ENCODE data around the gene RNF166. TPM values are rescaled to one million over a fixed set of nuclear protein-coding genes. Genes with fewer than 3 reads are reported as not detected.

The RNF166 gene
- total RNA-seq, 1 experiment from 2014 or later: 19.8 TPM

DNA sequence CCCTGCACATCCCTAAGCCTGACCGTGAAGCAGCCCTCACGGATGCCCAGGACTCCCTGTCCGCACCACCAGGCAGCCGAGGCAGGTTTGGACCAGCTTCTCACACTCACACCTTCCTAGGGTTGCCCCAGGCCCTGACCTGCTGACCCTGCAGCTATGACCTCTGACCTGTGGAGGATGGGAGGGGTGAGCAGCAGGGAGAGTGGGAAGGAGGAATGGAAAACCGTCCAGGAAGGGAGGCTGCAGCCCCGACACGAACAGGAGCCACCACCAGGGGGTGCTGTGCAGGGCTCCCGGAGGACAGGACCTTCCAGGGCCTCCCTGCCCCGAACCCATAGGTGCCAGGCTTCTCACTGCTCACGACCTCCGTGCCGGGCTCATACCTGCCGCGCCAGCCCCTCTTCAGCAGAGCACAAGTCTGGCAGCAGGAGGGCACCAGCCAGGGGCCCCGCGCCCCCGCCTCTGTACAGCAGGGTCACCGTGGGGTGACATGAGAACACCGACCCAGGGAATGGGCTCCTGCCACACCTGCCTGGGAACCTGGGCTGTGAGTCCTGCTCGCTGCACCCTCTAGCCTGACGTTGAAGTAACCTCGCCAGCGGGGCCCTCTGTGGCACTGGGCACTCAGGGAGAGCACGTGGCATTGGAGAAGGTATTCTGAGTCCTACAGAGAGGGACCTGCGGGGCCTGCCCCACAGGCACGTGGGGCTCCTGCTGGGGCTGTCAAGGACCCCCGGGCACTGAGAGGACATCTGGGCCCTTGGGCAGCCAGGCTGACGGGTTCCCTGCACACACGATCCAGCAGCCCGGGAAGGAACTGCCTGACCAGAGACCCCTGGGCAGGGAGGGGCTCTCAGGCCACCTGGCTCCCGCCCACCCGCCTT, 37.7 kb upstream of the RNF166 start:
- in situ Hi-C loops (cut with HindIII; ENCODE audit: low pct_unique_long_range_greater_than_20kb, low sequenced_read_pairs): no loop called here

DNA sequence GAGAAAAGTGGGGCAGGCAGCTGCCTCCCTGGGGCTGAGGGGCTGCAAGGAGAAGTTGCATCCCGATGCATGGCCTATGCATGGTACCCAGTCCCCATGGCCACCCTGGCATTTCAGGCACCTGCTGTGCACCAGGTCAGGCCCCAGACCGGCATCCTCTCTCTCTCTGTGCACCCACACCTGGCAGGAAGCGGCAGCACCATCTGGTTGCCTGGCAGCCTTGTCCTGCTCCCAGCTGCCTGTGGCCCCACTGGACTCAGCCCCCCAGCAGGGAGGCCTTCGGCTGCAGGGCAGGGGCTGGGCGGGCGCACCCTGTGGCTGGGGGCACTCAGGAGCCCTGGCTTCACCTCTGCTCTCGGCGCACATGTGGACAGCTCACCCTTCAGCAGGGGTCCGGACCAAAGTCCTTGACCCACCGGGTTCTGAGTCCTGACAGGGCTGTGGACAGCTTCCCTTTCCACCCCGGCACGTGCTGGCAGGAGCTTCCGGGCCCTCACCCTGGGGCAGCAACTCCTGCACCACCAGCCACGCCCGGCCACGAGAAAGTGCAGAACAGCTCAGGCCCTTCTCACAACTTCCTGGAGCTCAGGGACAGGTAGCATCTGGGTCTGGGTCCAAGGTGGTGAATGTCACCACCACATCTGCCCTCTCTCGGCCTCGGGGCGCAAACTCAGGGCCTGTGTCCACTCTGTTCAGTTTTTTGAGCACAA, 36.8 kb upstream of the RNF166 start:
- no peak overlapping the region for H3K4me3 ChIP-seq (ENCODE audit: low read depth in 2 of 2, low read length in 2 of 2)
- H3K9me3 ChIP-seq (ENCODE audit: control insufficient read depth, insufficient read depth, low read depth, low read length): no peaks in the 10 kb centered on the region
- intact Hi-C loops (cut with micrococcal nuclease; ENCODE audit: unreplicated experiment): no loop called here
- no peaks in the 10 kb centered on the region; the same call in 1 of the 2 replicates for H3K36me3 ChIP-seq (ENCODE audit: control insufficient read depth, insufficient read depth, low read length)
- TF ChIP-seq, protein P1, sequence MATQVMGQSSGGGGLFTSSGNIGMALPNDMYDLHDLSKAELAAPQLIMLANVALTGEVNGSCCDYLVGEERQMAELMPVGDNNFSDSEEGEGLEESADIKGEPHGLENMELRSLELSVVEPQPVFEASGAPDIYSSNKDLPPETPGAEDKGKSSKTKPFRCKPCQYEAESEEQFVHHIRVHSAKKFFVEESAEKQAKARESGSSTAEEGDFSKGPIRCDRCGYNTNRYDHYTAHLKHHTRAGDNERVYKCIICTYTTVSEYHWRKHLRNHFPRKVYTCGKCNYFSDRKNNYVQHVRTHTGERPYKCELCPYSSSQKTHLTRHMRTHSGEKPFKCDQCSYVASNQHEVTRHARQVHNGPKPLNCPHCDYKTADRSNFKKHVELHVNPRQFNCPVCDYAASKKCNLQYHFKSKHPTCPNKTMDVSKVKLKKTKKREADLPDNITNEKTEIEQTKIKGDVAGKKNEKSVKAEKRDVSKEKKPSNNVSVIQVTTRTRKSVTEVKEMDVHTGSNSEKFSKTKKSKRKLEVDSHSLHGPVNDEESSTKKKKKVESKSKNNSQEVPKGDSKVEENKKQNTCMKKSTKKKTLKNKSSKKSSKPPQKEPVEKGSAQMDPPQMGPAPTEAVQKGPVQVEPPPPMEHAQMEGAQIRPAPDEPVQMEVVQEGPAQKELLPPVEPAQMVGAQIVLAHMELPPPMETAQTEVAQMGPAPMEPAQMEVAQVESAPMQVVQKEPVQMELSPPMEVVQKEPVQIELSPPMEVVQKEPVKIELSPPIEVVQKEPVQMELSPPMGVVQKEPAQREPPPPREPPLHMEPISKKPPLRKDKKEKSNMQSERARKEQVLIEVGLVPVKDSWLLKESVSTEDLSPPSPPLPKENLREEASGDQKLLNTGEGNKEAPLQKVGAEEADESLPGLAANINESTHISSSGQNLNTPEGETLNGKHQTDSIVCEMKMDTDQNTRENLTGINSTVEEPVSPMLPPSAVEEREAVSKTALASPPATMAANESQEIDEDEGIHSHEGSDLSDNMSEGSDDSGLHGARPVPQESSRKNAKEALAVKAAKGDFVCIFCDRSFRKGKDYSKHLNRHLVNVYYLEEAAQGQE (IDR thresholded peaks at IDR 0.05; ENCODE audit: insufficient read depth in 1 of 2, low read depth in 2 of 2, low read length in 1 of 2): no peak
- TF ChIP-seq TCF7L2 (IDR thresholded peaks at IDR 0.05; ENCODE audit: low read depth, low read length) (no peak), POLR2AphosphoS5 (IDR thresholded peaks at IDR 0.05; ENCODE audit: low read depth, low read length) (no peak), SIN3A (IDR thresholded peaks at IDR 0.05; ENCODE audit: borderline replicate concordance, insufficient read depth, low read depth, low read length) (no peak)
- TF ChIP-seq, protein P2, sequence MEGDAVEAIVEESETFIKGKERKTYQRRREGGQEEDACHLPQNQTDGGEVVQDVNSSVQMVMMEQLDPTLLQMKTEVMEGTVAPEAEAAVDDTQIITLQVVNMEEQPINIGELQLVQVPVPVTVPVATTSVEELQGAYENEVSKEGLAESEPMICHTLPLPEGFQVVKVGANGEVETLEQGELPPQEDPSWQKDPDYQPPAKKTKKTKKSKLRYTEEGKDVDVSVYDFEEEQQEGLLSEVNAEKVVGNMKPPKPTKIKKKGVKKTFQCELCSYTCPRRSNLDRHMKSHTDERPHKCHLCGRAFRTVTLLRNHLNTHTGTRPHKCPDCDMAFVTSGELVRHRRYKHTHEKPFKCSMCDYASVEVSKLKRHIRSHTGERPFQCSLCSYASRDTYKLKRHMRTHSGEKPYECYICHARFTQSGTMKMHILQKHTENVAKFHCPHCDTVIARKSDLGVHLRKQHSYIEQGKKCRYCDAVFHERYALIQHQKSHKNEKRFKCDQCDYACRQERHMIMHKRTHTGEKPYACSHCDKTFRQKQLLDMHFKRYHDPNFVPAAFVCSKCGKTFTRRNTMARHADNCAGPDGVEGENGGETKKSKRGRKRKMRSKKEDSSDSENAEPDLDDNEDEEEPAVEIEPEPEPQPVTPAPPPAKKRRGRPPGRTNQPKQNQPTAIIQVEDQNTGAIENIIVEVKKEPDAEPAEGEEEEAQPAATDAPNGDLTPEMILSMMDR (IDR thresholded peaks at IDR 0.05): no peak
- no peak for DNase-seq (ENCODE audit: low read depth, low spot score)
- in situ Hi-C loops (cut with HindIII; ENCODE audit: low pct_unique_long_range_greater_than_20kb, low sequenced_read_pairs): no loop called here
- no peaks in the 10 kb centered on the region; the same call in 1 of the 2 replicates for H3K4me1 ChIP-seq (ENCODE audit: control insufficient read depth, insufficient read depth, low read length)
- H3K27ac ChIP-seq (ENCODE audit: low read length): no peak overlapping the region
- no peaks in the 10 kb centered on the region for H3K27me3 ChIP-seq (ENCODE audit: control insufficient read depth, insufficient read depth, low read length)
- no TSS peak for BruUV-seq (replicated peaks)
- no peak for ATAC-seq
- ChIA-PET CTCF (no interaction called here), POLR2A (no interaction called here)

More for the DNA sequence above, 37.7 kb upstream of the RNF166 start:
- Histone ChIP-seq H3K4me3 (ENCODE audit: low read depth in 2 of 2, low read length in 2 of 2) (no peak overlapping the region), H3K27ac (ENCODE audit: low read length) (peak overlapping the region; percentile 4; the same call in 1 of the 2 replicates), H3K27me3 (ENCODE audit: control insufficient read depth, insufficient read depth, low read length) (no peaks in the 10 kb centered on the region), H3K4me1 (ENCODE audit: control insufficient read depth, insufficient read depth, low read length) (no peaks in the 10 kb centered on the region; the same call in 1 of the 2 replicates), H3K36me3 (ENCODE audit: control insufficient read depth, insufficient read depth, low read length) (no peaks in the 10 kb centered on the region; the same call in 1 of the 2 replicates), H3K9me3 (ENCODE audit: control insufficient read depth, insufficient read depth, low read depth, low read length) (no peaks in the 10 kb centered on the region)
- ATAC-seq (peak; percentile 84), DNase-seq (ENCODE audit: low read depth, low spot score) (no peak)
- TF ChIP-seq TCF7L2 (IDR thresholded peaks at IDR 0.05; ENCODE audit: low read depth, low read length) (no peak), POLR2AphosphoS5 (IDR thresholded peaks at IDR 0.05; ENCODE audit: low read depth, low read length) (no peak)
- TF ChIP-seq, protein P2 (IDR thresholded peaks at IDR 0.05): peak; percentile 89
- BruUV-seq (replicated peaks): no TSS peak
- CTCF ChIA-PET: no interaction called here
- POLR2A ChIA-PET: no interaction called here
- intact Hi-C loops (cut with micrococcal nuclease; ENCODE audit: unreplicated experiment): no loop called here
